Endothelial cell (in vitro differentiated cells): ENCODE measurements around the gene MET. TPM values are rescaled to one million over a fixed set of nuclear protein-coding genes. Genes with fewer than 3 reads are reported as not detected.

Source experiments
- DNase-seq: peaks from one replicate; pipeline ENCODE4 v3.0.0; 2021; ENCODE audit warnings: low spot score
- H3K27ac Mint-ChIP-seq: one replicate; pipeline ENCODE4 v1.8.0; 2021; ENCODE audit warnings: mixed read lengths, inconsistent platforms; ENCODE audit not compliant: unreplicated experiment
- H3K27me3 Mint-ChIP-seq: one replicate; pipeline ENCODE4 v1.8.0; 2021; ENCODE audit warnings: mild to moderate bottlenecking, moderate library complexity, mixed read lengths, inconsistent platforms; ENCODE audit not compliant: unreplicated experiment
- H3K36me3 Mint-ChIP-seq: one replicate; pipeline ENCODE4 v1.8.0; 2021; ENCODE audit warnings: mild to moderate bottlenecking, low read depth, mixed read lengths, inconsistent platforms; ENCODE audit not compliant: unreplicated experiment
- H3K4me1 Mint-ChIP-seq: one replicate; pipeline ENCODE4 v1.8.0; 2021; ENCODE audit warnings: mild to moderate bottlenecking, mixed read lengths, inconsistent platforms; ENCODE audit not compliant: unreplicated experiment
- H3K4me3 Mint-ChIP-seq: one replicate; pipeline ENCODE4 v1.8.0; 2021; ENCODE audit warnings: mild to moderate bottlenecking, mixed read lengths, inconsistent platforms; ENCODE audit not compliant: unreplicated experiment
- H3K9me3 Mint-ChIP-seq: one replicate; pipeline ENCODE4 v1.8.0; 2021; ENCODE audit warnings: mixed read lengths, inconsistent platforms; ENCODE audit not compliant: unreplicated experiment
- CTCF ChIP-seq: fragments of 200-600 bp; sonication (generic); IDR thresholded peaks from one replicate; pipeline ENCODE4 v1.5.0; 2021; ENCODE audit warnings: antibody characterized with exemption; ENCODE audit not compliant: unreplicated experiment
- total RNA-seq: library from RNA; stranded (reverse); fragmentation: NEBNext Ultra II Directional; extraction: Animal tissue kit (Norgen Biotek cat#: 25700); gene quantifications from one replicate; pipeline ENCODE4 v1.2.1, GENCODE V29; 2021; ENCODE audit not compliant: unreplicated experiment

The MET gene
- total RNA-seq, 1 donor from 2014 or later: 35.1 TPM

DNA sequence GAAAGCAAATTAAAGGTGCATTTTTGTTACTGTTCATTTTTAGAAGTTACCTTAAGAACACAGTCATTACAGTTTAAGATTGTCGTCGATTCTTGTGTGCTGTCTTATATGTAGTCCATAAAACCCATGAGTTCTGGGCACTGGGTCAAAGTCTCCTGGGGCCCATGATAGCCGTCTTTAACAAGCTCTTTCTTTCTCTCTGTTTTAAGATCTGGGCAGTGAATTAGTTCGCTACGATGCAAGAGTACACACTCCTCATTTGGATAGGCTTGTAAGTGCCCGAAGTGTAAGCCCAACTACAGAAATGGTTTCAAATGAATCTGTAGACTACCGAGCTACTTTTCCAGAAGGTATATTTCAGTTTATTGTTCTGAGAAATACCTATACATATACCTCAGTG is 99.6 kb downstream of the MET start:
- TF ChIP-seq CTCF: no peak
- H3K27me3 Mint-ChIP-seq: no peaks in the 10 kb centered on the region
- H3K4me1 Mint-ChIP-seq: peaks cover 11% of the 10 kb centered on the region
- no peaks in the 10 kb centered on the region for H3K9me3 Mint-ChIP-seq
- H3K27ac Mint-ChIP-seq: no peak overlapping the region
- no peak overlapping the region for H3K4me3 Mint-ChIP-seq
- no peak for DNase-seq
- peaks cover 2% of the 10 kb centered on the region for H3K36me3 Mint-ChIP-seq

GRCh38 chr7:116772423-116772863 is 100.4 kb downstream of the MET start:
- DNase-seq: no peak
- H3K27ac Mint-ChIP-seq: no peak overlapping the region
- H3K9me3 Mint-ChIP-seq: no peaks in the 10 kb centered on the region
- H3K4me1 Mint-ChIP-seq: peaks cover 11% of the 10 kb centered on the region
- H3K27me3 Mint-ChIP-seq: no peaks in the 10 kb centered on the region
- H3K36me3 Mint-ChIP-seq: peaks cover 2% of the 10 kb centered on the region
- no peak overlapping the region for H3K4me3 Mint-ChIP-seq
- TF ChIP-seq CTCF: no peak

DNA sequence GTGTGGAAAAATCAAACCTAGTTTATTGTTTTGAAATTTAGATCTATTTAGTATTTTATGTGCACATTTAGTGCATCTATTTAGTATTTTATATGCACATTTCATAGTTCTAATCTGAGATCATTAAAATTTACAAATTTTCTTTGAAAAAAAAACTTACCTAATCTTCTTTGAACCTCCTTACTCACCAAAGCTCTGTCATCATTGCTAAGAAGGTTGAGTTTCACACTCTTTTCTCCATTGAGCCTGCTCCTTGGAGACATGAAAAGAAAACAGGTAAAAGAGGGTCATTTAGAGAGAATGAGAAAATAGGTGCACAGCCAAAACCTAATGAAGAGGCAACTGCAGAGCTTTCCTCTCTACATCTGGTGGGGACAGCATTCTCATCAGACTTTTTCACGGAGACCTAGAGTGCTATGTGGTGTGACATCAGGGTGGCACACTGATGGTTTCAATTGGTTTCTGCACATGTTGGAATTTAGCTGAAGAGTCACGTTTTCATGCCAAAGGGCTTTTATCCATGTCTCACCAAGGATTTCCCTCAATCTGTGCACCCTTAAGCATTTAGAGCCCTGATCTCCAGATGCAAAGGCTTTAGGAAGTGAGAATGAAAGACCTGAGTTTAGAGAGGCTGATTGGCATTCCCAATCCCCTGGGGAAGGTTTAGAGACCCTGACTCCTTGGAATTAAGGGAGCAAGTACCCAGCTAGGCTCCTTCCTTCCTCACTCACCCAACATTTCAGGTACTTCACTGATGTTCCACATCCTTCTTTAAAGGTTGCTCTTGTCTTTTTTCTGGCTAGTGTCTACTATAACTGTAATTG is 101.1 kb downstream of the MET start:
- peaks cover 11% of the 10 kb centered on the region for H3K4me1 Mint-ChIP-seq
- H3K27ac Mint-ChIP-seq: no peak overlapping the region
- DNase-seq: no peak
- H3K9me3 Mint-ChIP-seq: no peaks in the 10 kb centered on the region
- no peak overlapping the region for H3K4me3 Mint-ChIP-seq
- H3K27me3 Mint-ChIP-seq: no peaks in the 10 kb centered on the region
- H3K36me3 Mint-ChIP-seq: peaks cover 6% of the 10 kb centered on the region
- TF ChIP-seq CTCF: no peak

- no peak overlapping the region for H3K4me3 Mint-ChIP-seq
- H3K27me3 Mint-ChIP-seq: no peaks in the 10 kb centered on the region
- no peak for TF ChIP-seq CTCF
- peaks cover 13% of the 10 kb centered on the region for H3K36me3 Mint-ChIP-seq
- DNase-seq: no peak
- peaks cover 11% of the 10 kb centered on the region for H3K4me1 Mint-ChIP-seq
- no peak overlapping the region for H3K27ac Mint-ChIP-seq
- H3K9me3 Mint-ChIP-seq: no peaks in the 10 kb centered on the region
Observed at GRCh38 chr7:116776046-116776445, 104.0 kb downstream of the MET start.

DNA sequence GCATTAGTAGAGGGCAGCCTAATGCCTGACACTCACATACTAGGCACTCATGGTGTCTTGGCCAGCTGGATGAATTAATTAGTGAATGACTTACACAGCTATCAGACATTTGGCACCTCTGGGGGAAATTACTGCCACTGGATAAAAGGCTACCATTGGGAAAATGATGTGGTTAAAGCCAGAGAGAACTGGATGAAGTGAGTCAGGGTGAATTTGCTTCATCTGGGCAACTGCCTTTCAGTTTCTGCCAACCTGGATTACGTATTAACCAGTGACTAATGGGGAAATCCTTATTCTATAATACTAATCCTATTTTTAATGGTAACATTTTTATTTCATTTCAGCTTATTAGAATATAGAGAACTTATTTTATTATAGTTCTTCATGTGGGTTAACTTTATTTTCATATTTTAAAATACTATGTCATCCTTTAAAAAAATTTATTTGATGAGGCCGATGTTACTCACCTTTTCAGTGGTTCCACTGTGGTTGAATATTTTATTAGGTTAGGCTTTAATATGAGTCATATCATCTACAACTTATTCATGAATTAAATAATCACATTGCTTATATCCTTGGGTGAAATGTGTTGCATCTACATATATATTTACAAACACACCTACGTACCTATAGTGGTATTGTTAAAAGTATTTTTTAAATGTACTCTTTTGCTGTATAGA is 104.8 kb downstream of the MET start:
- H3K36me3 Mint-ChIP-seq: peaks cover 16% of the 10 kb centered on the region
- peaks cover 1% of the 10 kb centered on the region for H3K27me3 Mint-ChIP-seq
- peaks cover 9% of the 10 kb centered on the region for H3K4me1 Mint-ChIP-seq
- no peak overlapping the region for H3K27ac Mint-ChIP-seq
- TF ChIP-seq CTCF: no peak
- no peaks in the 10 kb centered on the region for H3K9me3 Mint-ChIP-seq
- DNase-seq: no peak
- H3K4me3 Mint-ChIP-seq: no peak overlapping the region
